ENCODE results near the gene DYNC1I2.

- TF ChIP-seq SUZ12 (IDR thresholded peaks at IDR 0.05) (no peak), HDGF (IDR thresholded peaks at IDR 0.05; ENCODE audit: borderline replicate concordance) (no peak), ZNF384 (IDR thresholded peaks at IDR 0.05) (no peak), ELF4 (IDR thresholded peaks at IDR 0.05) (no peak), LEF1 (IDR thresholded peaks at IDR 0.05; ENCODE audit: borderline replicate concordance) (no peak), L3MBTL2 (conservative IDR thresholded peaks at IDR 0.05) (no peak), FOXK2 (IDR thresholded peaks at IDR 0.05) (no peak), NFRKB (IDR thresholded peaks at IDR 0.05) (no peak), BHLHE40 (IDR thresholded peaks at IDR 0.05; ENCODE audit: borderline replicate concordance) (no peak), ARNT (IDR thresholded peaks at IDR 0.05) (peak; percentile 21; the same call in 1 of the 2 replicates), FOXM1 (IDR thresholded peaks at IDR 0.05; ENCODE audit: borderline replicate concordance) (no peak)
Measured at GRCh38 chr2:171712051-171712450, 24.8 kb downstream of the DYNC1I2 start.

Data from HEK293T (cell line).